Fibroblast of villous mesenchyme (primary cell): ENCODE measurements around the gene LCLAT1. TPM values are rescaled to one million over a fixed set of nuclear protein-coding genes. Genes with fewer than 3 reads are reported as not detected.

Experiments
- DNase-seq: peaks from one replicate; pipeline ENCODE4 v3.0.0-alpha.2; 2010; ENCODE audit warnings: low read depth
- H3K4me3 ChIP-seq: 2 replicates; pipeline ENCODE4 v1.5.1; 2011; ENCODE audit warnings: low read depth, mild to moderate bottlenecking, low read length
- total RNA-seq: library from RNA; depleted of rRNA; stranded (reverse); fragments of >200 nt; gene quantifications from 2 replicates; pipeline ENCODE4 v1.2.3, GENCODE V29; 2012
- TF ChIP-seq, protein P1 (sequence below): IDR thresholded peaks from 2 replicates; pipeline ENCODE4 v1.5.1; 2012; ENCODE audit warnings: low read depth, mild to moderate bottlenecking, low read length; ENCODE audit not compliant: insufficient read depth

The LCLAT1 gene
- total RNA-seq, 1 donor, result 50.1 TPM

DNA sequence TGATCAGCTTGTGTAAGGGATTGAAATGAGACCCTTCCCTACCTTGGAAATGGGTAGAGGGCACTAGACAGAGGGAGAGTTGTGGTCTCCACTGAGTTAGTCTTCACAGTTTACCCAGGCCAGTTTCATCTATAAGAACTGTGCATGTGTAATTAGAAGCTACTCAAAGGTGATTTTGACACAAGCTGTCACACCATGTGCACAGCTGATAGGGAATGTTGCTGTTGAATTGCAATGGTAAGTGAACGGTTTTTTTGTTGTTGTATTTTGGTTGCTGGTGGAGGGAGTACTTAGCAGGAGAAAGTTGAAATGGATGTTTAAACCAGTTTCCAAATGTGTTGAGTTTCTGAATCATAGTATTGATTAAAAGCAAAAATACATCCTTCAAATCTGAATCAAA is 168.9 kb downstream of the LCLAT1 start:
- DNase-seq, result no peak

DNA sequence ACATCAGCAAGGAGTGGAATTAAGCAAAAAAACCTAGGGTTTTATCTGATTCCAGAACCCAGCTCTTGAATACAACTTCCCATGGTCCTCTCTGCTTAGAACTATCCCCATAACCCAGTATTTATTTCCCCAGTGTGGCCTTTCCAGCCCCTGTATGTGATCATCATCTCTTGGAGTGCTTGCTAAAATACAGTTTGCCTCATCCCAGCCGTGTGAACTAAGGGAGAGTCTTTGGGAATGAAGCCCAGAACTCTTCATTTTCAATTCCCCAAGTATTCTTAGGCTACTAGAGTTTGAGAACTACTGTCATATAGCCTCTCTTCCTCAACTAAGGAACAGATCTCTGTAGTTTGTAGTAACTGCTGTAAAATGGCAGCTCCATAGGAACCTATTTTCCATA is 173.1 kb downstream of the LCLAT1 start:
- no peak for DNase-seq
- TF ChIP-seq, protein P1, sequence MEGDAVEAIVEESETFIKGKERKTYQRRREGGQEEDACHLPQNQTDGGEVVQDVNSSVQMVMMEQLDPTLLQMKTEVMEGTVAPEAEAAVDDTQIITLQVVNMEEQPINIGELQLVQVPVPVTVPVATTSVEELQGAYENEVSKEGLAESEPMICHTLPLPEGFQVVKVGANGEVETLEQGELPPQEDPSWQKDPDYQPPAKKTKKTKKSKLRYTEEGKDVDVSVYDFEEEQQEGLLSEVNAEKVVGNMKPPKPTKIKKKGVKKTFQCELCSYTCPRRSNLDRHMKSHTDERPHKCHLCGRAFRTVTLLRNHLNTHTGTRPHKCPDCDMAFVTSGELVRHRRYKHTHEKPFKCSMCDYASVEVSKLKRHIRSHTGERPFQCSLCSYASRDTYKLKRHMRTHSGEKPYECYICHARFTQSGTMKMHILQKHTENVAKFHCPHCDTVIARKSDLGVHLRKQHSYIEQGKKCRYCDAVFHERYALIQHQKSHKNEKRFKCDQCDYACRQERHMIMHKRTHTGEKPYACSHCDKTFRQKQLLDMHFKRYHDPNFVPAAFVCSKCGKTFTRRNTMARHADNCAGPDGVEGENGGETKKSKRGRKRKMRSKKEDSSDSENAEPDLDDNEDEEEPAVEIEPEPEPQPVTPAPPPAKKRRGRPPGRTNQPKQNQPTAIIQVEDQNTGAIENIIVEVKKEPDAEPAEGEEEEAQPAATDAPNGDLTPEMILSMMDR, result no peak
- no peak overlapping the region for H3K4me3 ChIP-seq

More for the DNA sequence above, 168.9 kb downstream of the LCLAT1 start:
- TF ChIP-seq, protein P1, result no peak
- H3K4me3 ChIP-seq, result no peak overlapping the region

DNA sequence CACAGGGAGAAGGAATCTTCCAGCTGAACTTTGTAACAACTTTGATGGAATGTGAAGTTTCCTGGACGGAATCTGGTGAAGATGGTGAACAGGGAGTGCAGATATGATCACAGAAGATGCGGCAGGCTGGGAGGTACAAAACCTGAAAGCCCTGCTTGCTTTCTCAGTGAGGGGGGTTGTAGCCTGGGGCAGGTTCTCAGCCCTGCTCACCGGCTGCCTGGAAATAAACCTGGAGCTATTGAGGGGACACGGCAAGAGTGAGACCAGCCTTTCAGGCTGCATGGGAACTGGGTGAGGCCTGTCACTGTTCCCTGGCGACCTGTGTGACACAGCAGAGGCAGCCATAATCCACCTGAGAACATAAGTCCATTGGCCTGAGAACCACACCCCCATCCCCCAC is 174.8 kb downstream of the LCLAT1 start:
- TF ChIP-seq, protein P1, result no peak
- no peak overlapping the region for H3K4me3 ChIP-seq
- DNase-seq, result no peak

DNA sequence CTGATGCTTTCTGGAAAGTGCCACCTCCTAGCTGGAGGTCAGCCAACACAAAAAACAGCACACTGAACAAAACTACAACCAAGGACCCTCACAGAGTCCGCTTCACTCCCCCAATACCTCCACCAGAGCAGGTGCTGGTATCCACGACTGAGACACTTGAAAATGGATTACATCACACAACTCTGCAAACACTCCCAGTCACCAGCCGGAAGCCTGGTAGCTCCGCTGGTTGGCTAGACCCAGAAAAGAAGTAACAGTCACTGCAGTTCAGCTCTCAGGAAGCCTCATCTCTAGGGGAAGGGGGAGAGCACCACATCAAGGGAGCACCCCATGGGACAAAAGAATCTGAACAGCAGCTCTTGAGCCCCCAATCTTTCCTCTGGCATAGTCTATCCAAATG is 175.4 kb downstream of the LCLAT1 start:
- H3K4me3 ChIP-seq, result no peak overlapping the region
- DNase-seq, result no peak
- TF ChIP-seq, protein P1, result no peak

DNA sequence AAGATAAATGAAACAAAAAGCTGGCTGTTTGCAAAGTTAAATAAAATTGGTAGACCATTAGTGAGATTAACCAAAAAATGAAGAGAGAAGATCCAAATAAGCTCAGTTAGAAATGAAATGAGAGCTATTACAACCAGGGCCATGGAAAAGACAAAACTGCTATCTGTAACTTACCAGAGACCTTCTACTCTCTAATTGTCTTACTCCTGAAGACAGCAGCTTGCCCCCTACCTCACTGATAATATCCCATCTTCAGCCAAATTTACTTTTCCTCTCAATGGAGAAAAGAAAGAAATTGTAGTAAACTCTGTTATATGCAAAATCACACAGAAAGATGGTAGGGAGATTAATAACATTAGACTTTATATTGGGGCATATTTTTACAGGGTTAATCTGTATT is 178.2 kb downstream of the LCLAT1 start:
- DNase-seq, result no peak
- no peak overlapping the region for H3K4me3 ChIP-seq
- TF ChIP-seq, protein P1, result no peak

GRCh38 chr2:30625701-30626100 is 178.7 kb downstream of the LCLAT1 start:
- H3K4me3 ChIP-seq, result no peak overlapping the region
- TF ChIP-seq, protein P1, result no peak
- DNase-seq, result no peak

- DNase-seq, result no peak
- TF ChIP-seq, protein P1, result no peak
- H3K4me3 ChIP-seq, result no peak overlapping the region
Observed at GRCh38 chr2:30626397-30626796, 179.4 kb downstream of the LCLAT1 start.
